ENCODE measurements around the gene TSPOAP1.

DNA sequence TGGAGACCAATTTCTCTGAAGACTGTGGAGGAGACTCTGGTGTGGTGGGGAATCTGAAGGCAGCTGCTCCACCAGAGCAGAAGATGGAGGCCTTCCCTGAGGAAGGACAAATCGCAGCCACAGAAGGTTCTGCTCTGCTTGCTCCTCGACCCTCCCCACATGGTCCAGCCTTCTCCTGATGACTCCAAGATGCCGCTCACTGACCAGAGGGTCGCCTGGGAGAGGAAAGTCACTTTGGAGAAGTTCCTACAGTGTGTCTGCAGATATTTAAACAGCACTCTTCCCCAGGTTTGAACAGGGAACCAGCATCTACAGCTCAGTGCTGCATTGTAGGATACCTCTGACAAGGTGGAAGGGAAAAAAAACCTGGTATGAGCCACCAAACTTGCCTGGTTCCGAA, 44.4 kb upstream of the TSPOAP1 start:
- TF ChIP-seq, protein P1, sequence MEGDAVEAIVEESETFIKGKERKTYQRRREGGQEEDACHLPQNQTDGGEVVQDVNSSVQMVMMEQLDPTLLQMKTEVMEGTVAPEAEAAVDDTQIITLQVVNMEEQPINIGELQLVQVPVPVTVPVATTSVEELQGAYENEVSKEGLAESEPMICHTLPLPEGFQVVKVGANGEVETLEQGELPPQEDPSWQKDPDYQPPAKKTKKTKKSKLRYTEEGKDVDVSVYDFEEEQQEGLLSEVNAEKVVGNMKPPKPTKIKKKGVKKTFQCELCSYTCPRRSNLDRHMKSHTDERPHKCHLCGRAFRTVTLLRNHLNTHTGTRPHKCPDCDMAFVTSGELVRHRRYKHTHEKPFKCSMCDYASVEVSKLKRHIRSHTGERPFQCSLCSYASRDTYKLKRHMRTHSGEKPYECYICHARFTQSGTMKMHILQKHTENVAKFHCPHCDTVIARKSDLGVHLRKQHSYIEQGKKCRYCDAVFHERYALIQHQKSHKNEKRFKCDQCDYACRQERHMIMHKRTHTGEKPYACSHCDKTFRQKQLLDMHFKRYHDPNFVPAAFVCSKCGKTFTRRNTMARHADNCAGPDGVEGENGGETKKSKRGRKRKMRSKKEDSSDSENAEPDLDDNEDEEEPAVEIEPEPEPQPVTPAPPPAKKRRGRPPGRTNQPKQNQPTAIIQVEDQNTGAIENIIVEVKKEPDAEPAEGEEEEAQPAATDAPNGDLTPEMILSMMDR (conservative IDR thresholded peaks at IDR 0.05; ENCODE audit: low read length) = no peak
- no peak for TF ChIP-seq EZH2phosphoT487 (IDR thresholded peaks at IDR 0.05; ENCODE audit: borderline replicate concordance)
